Loucy (cell line): ENCODE data around the gene HMCN1.

ENCODE experiments used
- H2AFZ ChIP-seq: fragments of 200-600 bp; sonication (generic); 2 replicates; pipeline ENCODE4 v1.6.0; 2016; ENCODE audit warnings: antibody characterized with exemption, mild to moderate bottlenecking, low read length, moderate library complexity
- H3F3A ChIP-seq: fragments of 200-600 bp; 2 replicates; pipeline ENCODE4 v1.6.0; 2016; ENCODE audit warnings: antibody characterized with exemption, low read depth, mild to moderate bottlenecking
- H3K27me3 ChIP-seq: fragments of 200-600 bp; sonication (generic); 2 replicates; pipeline ENCODE4 v1.6.1; 2014; ENCODE audit warnings: low read length, mild to moderate bottlenecking; ENCODE audit not compliant: insufficient read depth, poor library complexity, severe bottlenecking
- H3K36me3 ChIP-seq: fragments of 200-600 bp; sonication (generic); 2 replicates; pipeline ENCODE4 v1.6.1; 2016; ENCODE audit warnings: low read length; ENCODE audit not compliant: insufficient read depth
- H3K4me1 ChIP-seq: fragments of 200-600 bp; sonication (generic); 2 replicates; pipeline ENCODE4 v1.5.1; 2014; ENCODE audit warnings: low read length, mild to moderate bottlenecking; ENCODE audit not compliant: insufficient read depth, poor library complexity, severe bottlenecking
- H3K4me2 ChIP-seq: fragments of 200-600 bp; sonication (generic); 2 replicates; pipeline ENCODE4 v1.6.0; 2014; ENCODE audit warnings: antibody characterized with exemption, low read length, low read depth, mild to moderate bottlenecking; ENCODE audit not compliant: poor library complexity, severe bottlenecking
- H3K4me3 ChIP-seq: fragments of 200-600 bp; sonication (generic); 2 replicates; pipeline ENCODE4 v1.5.1; 2014; ENCODE audit warnings: low read length, mild to moderate bottlenecking, mixed read lengths; ENCODE audit not compliant: poor library complexity, severe bottlenecking
- H3K79me2 ChIP-seq: fragments of 200-600 bp; sonication (generic); 2 replicates; pipeline ENCODE4 v1.6.1; 2014; ENCODE audit warnings: low read length; ENCODE audit not compliant: insufficient read depth
- H3K9ac ChIP-seq: fragments of 200-600 bp; sonication (generic); 2 replicates; pipeline ENCODE4 v1.6.0; 2014; ENCODE audit warnings: mild to moderate bottlenecking, low read depth, low read length, moderate library complexity; ENCODE audit not compliant: poor library complexity, severe bottlenecking
- H3K9me2 ChIP-seq: fragments of 200-600 bp; sonication (generic); replicated peaks from 2 replicates; pipeline ENCODE4 v1.6.1; 2016; ENCODE audit warnings: low read depth, low read length, mixed read lengths
- H3K9me3 ChIP-seq: fragments of 200-600 bp; sonication (generic); 2 replicates; pipeline ENCODE4 v1.6.1; 2014; ENCODE audit warnings: mild to moderate bottlenecking, antibody characterized with exemption, low read length, low read depth; ENCODE audit not compliant: insufficient read depth
- H4K20me1 ChIP-seq: fragments of 200-600 bp; sonication (generic); 2 replicates; pipeline ENCODE4 v1.6.0; 2014; ENCODE audit warnings: antibody characterized with exemption, low read length, mild to moderate bottlenecking; ENCODE audit not compliant: insufficient read depth, poor library complexity, severe bottlenecking
- EZH2phosphoT487 ChIP-seq: fragments of 200-600 bp; IDR thresholded peaks from 2 replicates; pipeline ENCODE4 v1.6.1; 2018; ENCODE audit warnings: antibody characterized with exemption, mild to moderate bottlenecking, moderate library complexity, borderline replicate concordance
- TF ChIP-seq, protein P1 (sequence below): fragments of 200-600 bp; sonication (generic); conservative IDR thresholded peaks from 2 replicates; pipeline ENCODE4 v1.5.1; 2014; ENCODE audit warnings: mild to moderate bottlenecking, antibody characterized with exemption, low read length

Gene HMCN1

DNA sequence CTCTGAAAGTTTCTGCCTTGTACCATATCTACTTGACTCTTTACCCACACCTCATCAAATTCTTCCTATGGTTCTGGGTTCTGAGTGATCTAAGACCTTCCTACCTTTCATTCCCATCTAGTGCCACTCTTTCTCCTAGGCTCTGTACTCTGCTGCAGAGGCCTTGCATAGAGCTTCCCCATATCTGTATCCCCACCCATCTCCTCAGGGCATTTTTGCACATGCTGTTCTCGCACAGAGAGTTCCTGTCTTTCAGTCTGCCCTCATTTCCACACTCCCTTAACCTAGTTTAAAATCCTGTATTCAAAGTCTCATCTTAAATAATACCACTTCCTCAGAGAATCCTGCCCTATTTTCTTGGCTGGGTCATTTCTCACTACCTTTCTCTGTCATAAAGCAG, 114.8 kb downstream of the HMCN1 start:
- Histone ChIP-seq H3K9me3 (no peaks in the 10 kb centered on the region), H3F3A (no peaks in the 10 kb centered on the region), H4K20me1 (no peaks in the 10 kb centered on the region), H3K4me2 (no peak overlapping the region), H3K79me2 (no peaks in the 10 kb centered on the region), H3K4me3 (no peak overlapping the region), H3K9ac (no peak overlapping the region), H3K9me2 (no peaks in the 10 kb centered on the region), H3K27me3 (no peaks in the 10 kb centered on the region), H2AFZ (no peak overlapping the region), H3K4me1 (no peaks in the 10 kb centered on the region), H3K36me3 (no peaks in the 10 kb centered on the region)
- TF ChIP-seq, protein P1, sequence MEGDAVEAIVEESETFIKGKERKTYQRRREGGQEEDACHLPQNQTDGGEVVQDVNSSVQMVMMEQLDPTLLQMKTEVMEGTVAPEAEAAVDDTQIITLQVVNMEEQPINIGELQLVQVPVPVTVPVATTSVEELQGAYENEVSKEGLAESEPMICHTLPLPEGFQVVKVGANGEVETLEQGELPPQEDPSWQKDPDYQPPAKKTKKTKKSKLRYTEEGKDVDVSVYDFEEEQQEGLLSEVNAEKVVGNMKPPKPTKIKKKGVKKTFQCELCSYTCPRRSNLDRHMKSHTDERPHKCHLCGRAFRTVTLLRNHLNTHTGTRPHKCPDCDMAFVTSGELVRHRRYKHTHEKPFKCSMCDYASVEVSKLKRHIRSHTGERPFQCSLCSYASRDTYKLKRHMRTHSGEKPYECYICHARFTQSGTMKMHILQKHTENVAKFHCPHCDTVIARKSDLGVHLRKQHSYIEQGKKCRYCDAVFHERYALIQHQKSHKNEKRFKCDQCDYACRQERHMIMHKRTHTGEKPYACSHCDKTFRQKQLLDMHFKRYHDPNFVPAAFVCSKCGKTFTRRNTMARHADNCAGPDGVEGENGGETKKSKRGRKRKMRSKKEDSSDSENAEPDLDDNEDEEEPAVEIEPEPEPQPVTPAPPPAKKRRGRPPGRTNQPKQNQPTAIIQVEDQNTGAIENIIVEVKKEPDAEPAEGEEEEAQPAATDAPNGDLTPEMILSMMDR: no peak
- TF ChIP-seq EZH2phosphoT487: no peak

GRCh38 chr1:185850366-185850765, 116.2 kb downstream of the HMCN1 start:
- H2AFZ ChIP-seq: no peak overlapping the region
- H3K9ac ChIP-seq: no peak overlapping the region
- no peaks in the 10 kb centered on the region for H3K27me3 ChIP-seq
- no peak overlapping the region for H3K4me3 ChIP-seq
- no peaks in the 10 kb centered on the region for H4K20me1 ChIP-seq
- H3K79me2 ChIP-seq: no peaks in the 10 kb centered on the region
- no peaks in the 10 kb centered on the region for H3K36me3 ChIP-seq
- H3K9me2 ChIP-seq: no peaks in the 10 kb centered on the region
- no peaks in the 10 kb centered on the region for H3F3A ChIP-seq
- H3K4me1 ChIP-seq: no peaks in the 10 kb centered on the region
- TF ChIP-seq EZH2phosphoT487: no peak
- TF ChIP-seq, protein P1: no peak
- H3K4me2 ChIP-seq: no peak overlapping the region
- H3K9me3 ChIP-seq: no peaks in the 10 kb centered on the region

DNA sequence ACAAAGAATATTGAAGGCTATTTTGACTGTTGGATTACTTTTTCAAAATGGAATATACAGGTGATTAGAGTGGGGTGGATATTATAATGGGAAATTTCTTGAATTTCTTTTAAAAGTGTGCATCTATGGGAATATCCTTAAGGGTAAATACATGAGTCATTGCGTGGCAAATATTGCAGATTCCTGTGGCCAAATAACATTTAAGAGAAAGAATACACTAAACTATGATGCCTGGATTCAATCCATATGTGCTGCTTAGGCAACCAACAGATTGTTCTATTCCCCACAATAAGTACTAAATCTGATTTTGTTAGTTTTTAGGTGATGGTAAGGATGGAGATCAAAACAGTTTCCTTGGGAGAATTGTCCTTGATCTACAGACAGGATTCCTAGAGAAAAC, 119.5 kb downstream of the HMCN1 start:
- no peak overlapping the region for H3K4me2 ChIP-seq
- H3K9ac ChIP-seq: no peak overlapping the region
- no peaks in the 10 kb centered on the region for H3K27me3 ChIP-seq
- no peaks in the 10 kb centered on the region for H3K9me2 ChIP-seq
- no peaks in the 10 kb centered on the region for H3K36me3 ChIP-seq
- TF ChIP-seq, protein P1: no peak
- no peak for TF ChIP-seq EZH2phosphoT487
- no peaks in the 10 kb centered on the region for H3F3A ChIP-seq
- no peaks in the 10 kb centered on the region for H3K4me1 ChIP-seq
- H3K4me3 ChIP-seq: no peak overlapping the region
- no peaks in the 10 kb centered on the region for H3K9me3 ChIP-seq
- no peaks in the 10 kb centered on the region for H4K20me1 ChIP-seq
- no peak overlapping the region for H2AFZ ChIP-seq
- no peaks in the 10 kb centered on the region for H3K79me2 ChIP-seq
